ENCODE measurements around the gene COX6A2. TPM values are rescaled to one million over a fixed set of nuclear protein-coding genes. Genes with fewer than 3 reads are reported as not detected.
A peak's percentile ranks its signal among the peaks of the same experiment; 100 is the strongest.

Gene COX6A2
- total RNA-seq, 2 donors from 2014 or later = 3.9 TPM; not detected in 1

- intact Hi-C loops (cut with DNase I) = no loop called here
- no peaks in the 10 kb centered on the region for H3K36me3 ChIP-seq
- no peaks in the 10 kb centered on the region for H3K9me3 ChIP-seq
- no peak overlapping the region for H3K4me3 ChIP-seq
- H3K27ac ChIP-seq = no peak overlapping the region
- WGBS = 89% methylated on average over 12 of the region's 12 CpGs
- no peak for DNase-seq (ENCODE audit: low spot score)
- H3K4me1 ChIP-seq (replicated peaks) = no peaks in the 10 kb centered on the region
- H3K27me3 ChIP-seq (replicated peaks; ENCODE audit: insufficient read depth) = no peaks in the 10 kb centered on the region
- no peak for TF ChIP-seq POLR2AphosphoS5 (IDR thresholded peaks at IDR 0.05)
- TF ChIP-seq POLR2A (IDR thresholded peaks at IDR 0.05) = no peak
- TF ChIP-seq CTCF (IDR thresholded peaks at IDR 0.05) = no peak
Observed at GRCh38 chr16:31474773-31475738, 46.9 kb upstream of the COX6A2 start.

DNA sequence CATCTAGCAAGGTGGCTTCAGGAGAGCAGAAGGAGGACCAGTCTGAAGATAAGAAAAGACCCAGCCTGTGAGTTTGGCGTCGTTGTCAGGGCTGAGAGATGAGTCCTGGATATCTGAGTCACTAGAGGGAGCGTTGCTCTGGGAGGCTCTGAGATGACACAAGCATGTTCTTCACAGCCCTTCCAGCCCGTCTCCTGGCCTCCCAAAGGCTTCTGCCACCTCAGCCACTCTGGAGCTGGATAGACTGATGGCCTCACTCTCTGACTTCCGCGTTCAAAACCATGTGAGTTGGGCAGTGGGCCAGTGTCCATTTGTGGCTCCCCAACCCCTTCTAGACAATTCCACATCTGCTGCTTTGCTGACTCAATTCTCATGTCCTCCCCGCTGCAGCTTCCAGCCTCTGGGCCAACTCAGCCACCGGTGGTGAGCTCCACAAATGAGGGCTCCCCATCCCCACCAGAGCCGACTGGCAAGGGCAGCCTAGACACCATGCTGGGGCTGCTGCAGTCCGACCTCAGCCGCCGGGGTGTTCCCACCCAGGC lies 46.1 kb upstream of the COX6A2 start:
- Histone ChIP-seq H3K27ac (no peak overlapping the region), H3K27me3 (replicated peaks; ENCODE audit: insufficient read depth) (no peaks in the 10 kb centered on the region), H3K4me1 (replicated peaks) (no peaks in the 10 kb centered on the region), H3K9me3 (no peaks in the 10 kb centered on the region), H3K4me3 (no peak overlapping the region), H3K36me3 (no peaks in the 10 kb centered on the region)
- no peak for DNase-seq (ENCODE audit: low spot score)
- TF ChIP-seq POLR2A (IDR thresholded peaks at IDR 0.05) (no peak), POLR2AphosphoS5 (IDR thresholded peaks at IDR 0.05) (no peak), CTCF (IDR thresholded peaks at IDR 0.05) (no peak)
- intact Hi-C loops (cut with DNase I) = no loop called here
- WGBS = 77% methylated on average over 12 of the region's 12 CpGs

GRCh38 chr16:31473264-31473984 lies 45.3 kb upstream of the COX6A2 start:
- Histone ChIP-seq H3K9me3 (no peaks in the 10 kb centered on the region), H3K4me3 (no peak overlapping the region), H3K27ac (no peak overlapping the region), H3K4me1 (replicated peaks) (no peaks in the 10 kb centered on the region), H3K36me3 (no peaks in the 10 kb centered on the region), H3K27me3 (replicated peaks; ENCODE audit: insufficient read depth) (no peaks in the 10 kb centered on the region)
- no peak for DNase-seq (ENCODE audit: low spot score)
- 82% methylated on average over 16 of the region's 17 CpGs for WGBS
- intact Hi-C loops (cut with DNase I) = no loop called here
- TF ChIP-seq POLR2A (IDR thresholded peaks at IDR 0.05) = no peak
- TF ChIP-seq POLR2AphosphoS5 (IDR thresholded peaks at IDR 0.05) = no peak
- TF ChIP-seq CTCF (IDR thresholded peaks at IDR 0.05) = no peak

GRCh38 chr16:31472709-31473203 lies 44.6 kb upstream of the COX6A2 start:
- intact Hi-C loops (cut with DNase I) = no loop called here
- no peak for DNase-seq (ENCODE audit: low spot score)
- H3K27ac ChIP-seq = peak overlapping the region; percentile 86 to 87
- H3K27me3 ChIP-seq (replicated peaks; ENCODE audit: insufficient read depth) = no peaks in the 10 kb centered on the region
- TF ChIP-seq POLR2AphosphoS5 (IDR thresholded peaks at IDR 0.05) (no peak), CTCF (IDR thresholded peaks at IDR 0.05) (peak in 2 of 4 experiments; percentile 54 to 60), POLR2A (IDR thresholded peaks at IDR 0.05) (no peak)
- H3K36me3 ChIP-seq = no peaks in the 10 kb centered on the region
- no peaks in the 10 kb centered on the region for H3K4me1 ChIP-seq (replicated peaks)
- no peaks in the 10 kb centered on the region for H3K9me3 ChIP-seq
- peak overlapping the region; percentile 51 to 55 for H3K4me3 ChIP-seq
- 24% methylated on average over 20 of the region's 20 CpGs for WGBS

Measured in prostate gland (tissue), 2 donors.